ENCODE results near the gene GMPR2.
A peak's percentile ranks its signal among the peaks of the same experiment; 100 is the strongest.

The GMPR2 gene

GRCh38 chr14:24264298-24264697, 31.6 kb downstream of the GMPR2 start:
- H3K9me3 ChIP-seq (replicated peaks in 1 of 2; ENCODE audit: control insufficient read depth in 2 of 2, insufficient read depth in 1 of 2, low read depth in 1 of 2, low read length in 2 of 2): no peaks in the 10 kb centered on the region
- H3K14ac ChIP-seq (ENCODE audit: low read length): no peak overlapping the region
- no peak overlapping the region for H3K27ac ChIP-seq (replicated peaks; ENCODE audit: low read length)
- H3K4me1 ChIP-seq (ENCODE audit: control insufficient read depth in 2 of 2, insufficient read depth in 1 of 2, low read depth in 1 of 2, low read length in 2 of 2): no peaks in the 10 kb centered on the region
- H3K23ac ChIP-seq (ENCODE audit: low read depth, low read length, poor library complexity): no peak overlapping the region
- no peak overlapping the region for H4K91ac ChIP-seq (ENCODE audit: low read depth, low read length, poor library complexity)
- no peaks in the 10 kb centered on the region for H3K27me3 ChIP-seq (ENCODE audit: control insufficient read depth in 3 of 3, insufficient read depth in 3 of 3, low read depth in 1 of 3, low read length in 3 of 3)
- H3K36me3 ChIP-seq (replicated peaks in 1 of 2; ENCODE audit: control insufficient read depth in 2 of 2, insufficient read depth in 2 of 2, low read length in 2 of 2): peaks cover 7 to 13% of the 10 kb centered on the region in 2 donors
- H3K4ac ChIP-seq (ENCODE audit: low read length): no peak overlapping the region
- no peak overlapping the region for H3K4me3 ChIP-seq (ENCODE audit: low read length in 2 of 2)
- H2AK5ac ChIP-seq (ENCODE audit: low read depth, low read length): no peak overlapping the region
- no peak for DNase-seq (ENCODE audit: low spot score)
- H3K9ac ChIP-seq (ENCODE audit: low read depth, low read length, poor library complexity): peak overlapping the region; percentile 30
- H2BK12ac ChIP-seq (ENCODE audit: low read length): no peak overlapping the region
- no peaks in the 10 kb centered on the region for H3K79me1 ChIP-seq (ENCODE audit: low read depth, low read length)
- no CpG with 5 or more reads among the region's 6 CpGs for WGBS, 2 donors (ENCODE audit: extremely low coverage in 2 of 2, insufficient read length in 2 of 2, insufficient replicate concordance in 1 of 2)
- H4K8ac ChIP-seq (ENCODE audit: low read depth, low read length): no peak overlapping the region
- no peak overlapping the region for H2AFZ ChIP-seq (ENCODE audit: low read length)
- H3K18ac ChIP-seq (ENCODE audit: low read length): no peak overlapping the region
- no peak overlapping the region for H3K4me2 ChIP-seq (ENCODE audit: insufficient read depth, low read length, poor library complexity, severe bottlenecking)
- peak overlapping the region; percentile 27 for H2BK5ac ChIP-seq (ENCODE audit: low read length)
- H2BK120ac ChIP-seq (ENCODE audit: low read depth, low read length): no peak overlapping the region
- H2BK15ac ChIP-seq (ENCODE audit: low read length): no peak overlapping the region

GRCh38 chr14:24266344-24267244, 33.9 kb downstream of the GMPR2 start:
- Histone ChIP-seq H3K23ac (ENCODE audit: low read depth, low read length, poor library complexity) (peak overlapping the region; percentile 10), H2AK5ac (ENCODE audit: low read depth, low read length) (no peak overlapping the region), H4K8ac (ENCODE audit: low read depth, low read length) (peak overlapping the region; percentile 19), H3K79me1 (ENCODE audit: low read depth, low read length) (no peaks in the 10 kb centered on the region), H3K4me1 (ENCODE audit: control insufficient read depth in 2 of 2, insufficient read depth in 1 of 2, low read depth in 1 of 2, low read length in 2 of 2) (peaks cover 0 to 3% of the 10 kb centered on the region in 2 donors), H2AFZ (ENCODE audit: low read length) (no peak overlapping the region), H3K9ac (ENCODE audit: low read depth, low read length, poor library complexity) (peak overlapping the region; percentile 67), H2BK120ac (ENCODE audit: low read depth, low read length) (no peak overlapping the region), H3K18ac (ENCODE audit: low read length) (no peak overlapping the region), H3K9me3 (replicated peaks in 1 of 2; ENCODE audit: control insufficient read depth in 2 of 2, insufficient read depth in 1 of 2, low read depth in 1 of 2, low read length in 2 of 2) (peaks cover 0 to under 1% of the 10 kb centered on the region in 2 donors), H3K4me2 (ENCODE audit: insufficient read depth, low read length, poor library complexity, severe bottlenecking) (no peak overlapping the region), H2BK15ac (ENCODE audit: low read length) (no peak overlapping the region), H3K27ac (replicated peaks; ENCODE audit: low read length) (no peak overlapping the region), H4K91ac (ENCODE audit: low read depth, low read length, poor library complexity) (no peak overlapping the region), H3K27me3 (ENCODE audit: control insufficient read depth in 3 of 3, insufficient read depth in 3 of 3, low read depth in 1 of 3, low read length in 3 of 3) (no peaks in the 10 kb centered on the region), H2BK5ac (ENCODE audit: low read length) (no peak overlapping the region), H3K36me3 (replicated peaks in 1 of 2; ENCODE audit: control insufficient read depth in 2 of 2, insufficient read depth in 2 of 2, low read length in 2 of 2) (peaks cover 7 to 13% of the 10 kb centered on the region in 2 donors), H3K14ac (ENCODE audit: low read length) (no peak overlapping the region), H3K4ac (ENCODE audit: low read length) (no peak overlapping the region), H3K4me3 (ENCODE audit: low read length in 2 of 2) (no peak overlapping the region), H2BK12ac (ENCODE audit: low read length) (no peak overlapping the region)
- no CpG with 5 or more reads among the region's 18 CpGs for WGBS, 2 donors (ENCODE audit: extremely low coverage in 2 of 2, insufficient read length in 2 of 2, insufficient replicate concordance in 1 of 2)
- no peak for DNase-seq (ENCODE audit: low spot score)

- Histone ChIP-seq H2BK5ac (ENCODE audit: low read length) (no peak overlapping the region), H3K23ac (ENCODE audit: low read depth, low read length, poor library complexity) (no peak overlapping the region), H3K4me1 (ENCODE audit: control insufficient read depth in 2 of 2, insufficient read depth in 1 of 2, low read depth in 1 of 2, low read length in 2 of 2) (peaks cover 4 to 6% of the 10 kb centered on the region in 2 donors), H2AFZ (ENCODE audit: low read length) (no peak overlapping the region), H3K36me3 (replicated peaks in 1 of 2; ENCODE audit: control insufficient read depth in 2 of 2, insufficient read depth in 2 of 2, low read length in 2 of 2) (peaks cover 7 to 14% of the 10 kb centered on the region in 2 donors), H4K91ac (ENCODE audit: low read depth, low read length, poor library complexity) (no peak overlapping the region), H2AK5ac (ENCODE audit: low read depth, low read length) (no peak overlapping the region), H3K9me3 (replicated peaks in 1 of 2; ENCODE audit: control insufficient read depth in 2 of 2, insufficient read depth in 1 of 2, low read depth in 1 of 2, low read length in 2 of 2) (peaks cover 0 to 1% of the 10 kb centered on the region in 2 donors), H2BK15ac (ENCODE audit: low read length) (no peak overlapping the region), H3K4me2 (ENCODE audit: insufficient read depth, low read length, poor library complexity, severe bottlenecking) (no peak overlapping the region), H4K8ac (ENCODE audit: low read depth, low read length) (no peak overlapping the region), H3K14ac (ENCODE audit: low read length) (no peak overlapping the region), H3K4ac (ENCODE audit: low read length) (no peak overlapping the region), H2BK12ac (ENCODE audit: low read length) (peak overlapping the region; percentile 91), H3K79me1 (ENCODE audit: low read depth, low read length) (no peaks in the 10 kb centered on the region), H3K9ac (ENCODE audit: low read depth, low read length, poor library complexity) (peak overlapping the region; percentile 30), H3K27ac (replicated peaks; ENCODE audit: low read length) (no peak overlapping the region), H3K4me3 (ENCODE audit: low read length in 2 of 2) (peak overlapping the region in 1 of 2 donors; percentile 21), H2BK120ac (ENCODE audit: low read depth, low read length) (no peak overlapping the region), H3K27me3 (ENCODE audit: control insufficient read depth in 3 of 3, insufficient read depth in 3 of 3, low read depth in 1 of 3, low read length in 3 of 3) (no peaks in the 10 kb centered on the region), H3K18ac (ENCODE audit: low read length) (no peak overlapping the region)
- WGBS, 2 donors (ENCODE audit: extremely low coverage in 2 of 2, insufficient read length in 2 of 2, insufficient replicate concordance in 1 of 2): no CpG with 5 or more reads among the region's 9 CpGs
- DNase-seq (ENCODE audit: low spot score): no peak
Measured at GRCh38 chr14:24267516-24267915, 34.8 kb downstream of the GMPR2 start.

- Histone ChIP-seq H3K27ac (replicated peaks; ENCODE audit: low read length) (no peak overlapping the region), H3K79me1 (ENCODE audit: low read depth, low read length) (no peaks in the 10 kb centered on the region), H3K14ac (ENCODE audit: low read length) (no peak overlapping the region), H3K4me2 (ENCODE audit: insufficient read depth, low read length, poor library complexity, severe bottlenecking) (no peak overlapping the region), H3K4ac (ENCODE audit: low read length) (no peak overlapping the region), H4K91ac (ENCODE audit: low read depth, low read length, poor library complexity) (no peak overlapping the region), H4K8ac (ENCODE audit: low read depth, low read length) (no peak overlapping the region), H3K18ac (ENCODE audit: low read length) (no peak overlapping the region), H3K23ac (ENCODE audit: low read depth, low read length, poor library complexity) (no peak overlapping the region), H3K4me1 (ENCODE audit: control insufficient read depth in 2 of 2, insufficient read depth in 1 of 2, low read depth in 1 of 2, low read length in 2 of 2) (peaks cover 4 to 6% of the 10 kb centered on the region in 2 donors), H2BK12ac (ENCODE audit: low read length) (no peak overlapping the region), H2AK5ac (ENCODE audit: low read depth, low read length) (no peak overlapping the region), H2BK5ac (ENCODE audit: low read length) (no peak overlapping the region), H2BK120ac (ENCODE audit: low read depth, low read length) (no peak overlapping the region), H3K27me3 (ENCODE audit: control insufficient read depth in 3 of 3, insufficient read depth in 3 of 3, low read depth in 1 of 3, low read length in 3 of 3) (no peaks in the 10 kb centered on the region), H2AFZ (ENCODE audit: low read length) (no peak overlapping the region), H3K4me3 (ENCODE audit: low read length in 2 of 2) (no peak overlapping the region), H3K9me3 (replicated peaks in 1 of 2; ENCODE audit: control insufficient read depth in 2 of 2, insufficient read depth in 1 of 2, low read depth in 1 of 2, low read length in 2 of 2) (peaks cover 0 to 1% of the 10 kb centered on the region in 2 donors), H3K9ac (ENCODE audit: low read depth, low read length, poor library complexity) (no peak overlapping the region), H3K36me3 (replicated peaks in 1 of 2; ENCODE audit: control insufficient read depth in 2 of 2, insufficient read depth in 2 of 2, low read length in 2 of 2) (peaks cover 7 to 17% of the 10 kb centered on the region in 2 donors), H2BK15ac (ENCODE audit: low read length) (no peak overlapping the region)
- no peak for DNase-seq (ENCODE audit: low spot score)
- WGBS, 2 donors (ENCODE audit: extremely low coverage in 2 of 2, insufficient read length in 2 of 2, insufficient replicate concordance in 1 of 2): no CpG with 5 or more reads among the region's 9 CpGs
Measured at GRCh38 chr14:24268225-24268624, 35.5 kb downstream of the GMPR2 start.
